Lung (tissue), 12 donors: ENCODE measurements around the gene ARID1B. TPM values are rescaled to one million over a fixed set of nuclear protein-coding genes. Genes with fewer than 3 reads are reported as not detected.
"Not testable (repeated sequence)": the region's sequence is repeated elsewhere in the genome, so short reads cannot be mapped to it uniquely, and the experiment has no call there.

Experiments used
- ATAC-seq: fragments of 200-7000 bp; cut with Tn5 transposase; one replicate; pipeline ENCODE4 v1.9.1; 2020; ENCODE audit warnings: moderate number of reproducible peaks; ENCODE audit not compliant: insufficient read depth, low FRiP score
- DNase-seq, 3 donors: peaks; one replicate each; pipeline ENCODE4 v3.0.0-alpha.2; 2013 to 2017
- H3K27ac ChIP-seq, 2 donors: one replicate each; pipeline ENCODE4 v1.5.1; 2013; ENCODE audit warnings: mild to moderate bottlenecking in 2 of 2, moderate library complexity in 2 of 2, control low read depth in 1 of 2, inconsistent platforms in 1 of 2, low read depth in 1 of 2, low read length in 1 of 2
- H3K27me3 ChIP-seq, 3 donors: one replicate each; pipeline ENCODE4 v1.5.1; 2013; ENCODE audit warnings: low read length in 2 of 3; ENCODE audit not compliant: control insufficient read depth in 3 of 3, insufficient read depth in 3 of 3
- H3K36me3 ChIP-seq, 4 donors: one replicate each; pipeline ENCODE4 v1.5.1; 2013; ENCODE audit warnings: low read length in 4 of 4, mild to moderate bottlenecking in 1 of 4, moderate library complexity in 1 of 4; ENCODE audit not compliant: control insufficient read depth in 4 of 4, insufficient read depth in 4 of 4
- H3K4me1 ChIP-seq, 5 donors: one replicate each; pipeline ENCODE4 v1.5.1; 2013; ENCODE audit warnings: low read length in 5 of 5, mild to moderate bottlenecking in 2 of 5, moderate library complexity in 1 of 5; ENCODE audit not compliant: control insufficient read depth in 5 of 5, insufficient read depth in 5 of 5
- H3K4me3 ChIP-seq: one replicate; pipeline ENCODE4 v1.5.1; 2013; ENCODE audit warnings: mild to moderate bottlenecking, control low read depth, moderate library complexity
- H3K9ac ChIP-seq, 2 donors: one replicate each; pipeline ENCODE4 v1.5.1; 2013; ENCODE audit warnings: low read length in 2 of 2, control low read depth in 1 of 2; ENCODE audit not compliant: insufficient read depth in 1 of 2
- H3K9me3 ChIP-seq, 4 donors: one replicate each; pipeline ENCODE4 v1.5.1; 2013; ENCODE audit warnings: low read length in 3 of 4, mild to moderate bottlenecking in 1 of 4, moderate library complexity in 1 of 4; ENCODE audit not compliant: control insufficient read depth in 4 of 4, insufficient read depth in 3 of 4
- WGBS, 2 donors: extraction: QIAGEN DNeasy Blood & Tissue Kit; methylation state at CpG; one replicate each; pipeline ENCODE4 v1.1.7; 2013; 5-methylcytosine and 5-hydroxymethylcytosine counted together
- polyA plus RNA-seq, 2 donors: library from polyadenylated mRNA; stranded (reverse); fragments of 200-250 nt; gene quantifications; one replicate each; pipeline ENCODE4 v1.2.1, GENCODE V29; 2013
- total RNA-seq, 2 donors: library from RNA; depleted of rRNA in 1 of 2; stranded (reverse); fragments of >200 nt in 1 of 2; gene quantifications; one replicate each; pipeline ENCODE4 v1.2.1, GENCODE V29; 2014 to 2021
- TF ChIP-seq, protein P1 (sequence below): IDR thresholded peaks from 2 replicates; pipeline ENCODE4 v1.5.1; 2012; ENCODE audit warnings: mild to moderate bottlenecking; ENCODE audit errors: control extremely low read depth, extremely low read depth
- donor health status: control.
- donor health status: control.
- donor health status: Bipolar disorder and iron deficiency.
- donor health status: healthy.
- donor health status: DM: yes; HTN: yes; CAD: no.

Gene ARID1B
- total and polyA plus RNA-seq, 4 donors: 10.5 to 239 (median 50.9) TPM

DNA sequence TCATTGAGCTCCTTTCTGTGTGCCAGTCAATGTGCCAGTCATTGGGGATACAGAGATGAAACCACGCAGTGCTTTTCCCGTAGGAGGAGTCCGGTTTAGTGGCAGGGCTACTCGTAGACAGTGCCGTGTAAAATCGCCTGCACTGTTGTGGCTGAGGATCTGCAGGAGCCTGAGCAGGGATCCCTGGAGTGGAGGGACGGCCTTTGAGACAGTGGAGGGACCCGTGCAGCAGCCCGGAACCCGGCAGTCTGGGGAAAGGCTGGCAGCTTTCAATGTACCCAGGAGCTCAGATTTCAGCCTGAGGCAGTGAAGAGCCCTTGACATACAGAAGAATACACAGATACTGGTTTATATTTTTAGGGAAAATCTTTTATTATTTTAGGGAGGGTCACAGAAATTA lies 203.3 kb downstream of the ARID1B start:
- H3K4me1 ChIP-seq: peaks cover 0 to 27% (median 9%) of the 10 kb centered on the region in 5 donors
- no peak overlapping the region for H3K9ac ChIP-seq
- no peak overlapping the region for H3K27ac ChIP-seq
- no peaks in the 10 kb centered on the region for H3K36me3 ChIP-seq
- no peaks in the 10 kb centered on the region for H3K9me3 ChIP-seq
- ATAC-seq (no peak), DNase-seq (peak in 2 of 3 donors; percentile 39 to 56)
- WGBS, 2 donors: 74 to 85% methylated on average over 10 of the region's 10 CpGs
- TF ChIP-seq, protein P1, sequence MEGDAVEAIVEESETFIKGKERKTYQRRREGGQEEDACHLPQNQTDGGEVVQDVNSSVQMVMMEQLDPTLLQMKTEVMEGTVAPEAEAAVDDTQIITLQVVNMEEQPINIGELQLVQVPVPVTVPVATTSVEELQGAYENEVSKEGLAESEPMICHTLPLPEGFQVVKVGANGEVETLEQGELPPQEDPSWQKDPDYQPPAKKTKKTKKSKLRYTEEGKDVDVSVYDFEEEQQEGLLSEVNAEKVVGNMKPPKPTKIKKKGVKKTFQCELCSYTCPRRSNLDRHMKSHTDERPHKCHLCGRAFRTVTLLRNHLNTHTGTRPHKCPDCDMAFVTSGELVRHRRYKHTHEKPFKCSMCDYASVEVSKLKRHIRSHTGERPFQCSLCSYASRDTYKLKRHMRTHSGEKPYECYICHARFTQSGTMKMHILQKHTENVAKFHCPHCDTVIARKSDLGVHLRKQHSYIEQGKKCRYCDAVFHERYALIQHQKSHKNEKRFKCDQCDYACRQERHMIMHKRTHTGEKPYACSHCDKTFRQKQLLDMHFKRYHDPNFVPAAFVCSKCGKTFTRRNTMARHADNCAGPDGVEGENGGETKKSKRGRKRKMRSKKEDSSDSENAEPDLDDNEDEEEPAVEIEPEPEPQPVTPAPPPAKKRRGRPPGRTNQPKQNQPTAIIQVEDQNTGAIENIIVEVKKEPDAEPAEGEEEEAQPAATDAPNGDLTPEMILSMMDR: no peak
- H3K27me3 ChIP-seq: no peaks in the 10 kb centered on the region
- H3K4me3 ChIP-seq: no peak overlapping the region

GRCh38 chr6:156980948-156981347 lies 203.8 kb downstream of the ARID1B start:
- TF ChIP-seq, protein P1: no peak
- no peak overlapping the region for H3K27ac ChIP-seq
- 78 to 86% methylated on average over 2 of the region's 2 CpGs for WGBS, 2 donors
- no peaks in the 10 kb centered on the region for H3K27me3 ChIP-seq
- H3K4me1 ChIP-seq: peaks cover 0 to 27% (median 9%) of the 10 kb centered on the region in 5 donors
- no peak overlapping the region for H3K9ac ChIP-seq
- DNase-seq: no peak
- no peaks in the 10 kb centered on the region for H3K9me3 ChIP-seq
- ATAC-seq: no peak
- no peak overlapping the region for H3K4me3 ChIP-seq
- no peaks in the 10 kb centered on the region for H3K36me3 ChIP-seq

DNA sequence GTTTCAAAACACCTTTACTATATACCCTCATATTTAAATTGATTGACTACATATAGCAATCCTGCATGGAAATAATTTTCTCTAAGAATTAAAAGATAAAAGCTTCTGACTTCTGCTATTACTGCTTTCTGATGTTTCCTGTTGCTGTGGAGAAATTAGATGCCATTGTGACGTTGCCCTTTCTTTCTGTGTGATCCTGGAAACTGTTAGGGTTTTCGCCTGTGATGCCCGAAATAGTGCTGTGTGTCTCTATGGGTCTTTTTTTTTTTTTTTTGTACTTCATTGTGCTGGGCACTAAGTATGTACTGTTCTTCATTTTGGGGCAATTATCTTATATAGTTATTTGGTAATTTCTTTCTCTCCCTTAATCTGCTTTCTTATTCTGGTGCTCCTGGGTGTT lies 205.0 kb downstream of the ARID1B start:
- Histone ChIP-seq H3K36me3 (no peaks in the 10 kb centered on the region), H3K27ac (no peak overlapping the region), H3K9me3 (no peaks in the 10 kb centered on the region), H3K4me3 (no peak overlapping the region), H3K4me1 (peaks cover 0 to 18% (median 9%) of the 10 kb centered on the region in 5 donors), H3K27me3 (no peaks in the 10 kb centered on the region), H3K9ac (no peak overlapping the region)
- ATAC-seq (no peak), DNase-seq (no peak)
- TF ChIP-seq, protein P1: no peak
- whole genome bisulfite sequencing, 2 donors: 42 to 68% methylated on average over 3 of the region's 3 CpGs

DNA sequence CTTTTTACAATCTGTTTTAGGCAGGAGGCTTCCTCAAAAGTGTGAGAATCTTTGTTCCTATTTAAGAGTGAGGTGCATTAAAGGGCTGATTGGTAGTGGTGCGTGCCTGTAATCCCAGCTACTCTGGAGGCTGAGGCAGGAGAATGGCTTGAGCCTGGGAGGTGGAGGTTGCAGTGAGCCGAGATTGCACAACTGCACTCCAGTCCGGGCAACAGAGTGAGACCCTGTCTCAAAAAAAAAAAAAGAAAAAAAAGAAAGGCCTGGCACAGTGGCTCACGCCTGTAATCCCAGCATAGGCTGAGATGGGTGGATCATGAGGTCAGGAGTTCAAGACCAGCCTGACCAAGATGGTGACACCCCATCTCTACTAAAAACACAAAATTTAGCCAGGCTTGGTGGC lies 205.7 kb downstream of the ARID1B start:
- not testable (repeated sequence) for H3K27ac ChIP-seq, H3K27me3 ChIP-seq, H3K9me3 ChIP-seq, H3K4me3 ChIP-seq, DNase-seq, H3K36me3 ChIP-seq, H3K9ac ChIP-seq, ATAC-seq
- WGBS, 2 donors: 88% methylated on average over 4 of the region's 4 CpGs
- peaks cover 0 to 13% (median 7%) of the 10 kb centered on the region in 5 donors for H3K4me1 ChIP-seq
